H1 (cell line): ENCODE results near the gene GRK7. TPM values are rescaled to one million over a fixed set of nuclear protein-coding genes. Genes with fewer than 3 reads are reported as not detected.

Experiments
- CTCF ChIA-PET: fragments of 300-600 bp; sonication (Branson Sonifier 250); formaldehyde crosslinking; loops from one replicate; lab custom pipeline; 2021; ENCODE audit not compliant: partially characterized antibody; lab: Charles Lee
- POLR2A ChIA-PET: fragments of 300-600 bp; sonication (Branson Sonifier 250); formaldehyde crosslinking; loops from one replicate; lab custom pipeline; 2021; ENCODE audit warnings: inconsistent platforms; ENCODE audit not compliant: partially characterized antibody; lab: Charles Lee
- DNase-seq, 2 experiments: peaks; one replicate each; pipeline versions ENCODE4 v3.0.0 to v3.0.0-alpha.2; 2010 to 2022; ENCODE audit warnings: low spot score in 2 of 2, low read depth in 1 of 2, mixed read lengths in 1 of 2
- FAIRE-seq: peaks from 2 replicates; lab custom pipeline; 2011; peaks lifted over from hg19 to GRCh38; lab: Jason Lieb, UNC
- H2AFZ ChIP-seq: 2 replicates; pipeline ENCODE4 v1.8.1; 2012; ENCODE audit warnings: low read length, inconsistent platforms
- H2AK5ac ChIP-seq: 2 replicates; pipeline ENCODE4 v1.6.1; 2013; ENCODE audit warnings: low read depth, low read length
- H2BK120ac ChIP-seq: replicated peaks from 2 replicates; pipeline ENCODE3; 2013; ENCODE audit warnings: low read depth, low read length, inconsistent platforms
- H2BK12ac ChIP-seq: 2 replicates; pipeline ENCODE4 v1.6.1; 2013; ENCODE audit warnings: low read depth, low read length
- H2BK15ac ChIP-seq: 2 replicates; pipeline ENCODE4 v1.6.1; 2013; ENCODE audit warnings: low read length
- H2BK20ac ChIP-seq: 2 replicates; pipeline ENCODE4 v1.6.1; 2013; ENCODE audit warnings: low read length
- H2BK5ac ChIP-seq: 2 replicates; pipeline ENCODE4 v1.6.1; 2013; ENCODE audit warnings: low read depth, low read length
- H3K14ac ChIP-seq: 2 replicates; pipeline ENCODE4 v1.6.1; 2013; ENCODE audit warnings: inconsistent platforms; ENCODE audit not compliant: insufficient read length
- H3K18ac ChIP-seq: 2 replicates; pipeline ENCODE4 v1.6.1; 2013; ENCODE audit warnings: low read length; ENCODE audit errors: extremely low read depth
- H3K23ac ChIP-seq: 2 replicates; pipeline ENCODE4 v1.6.1; 2013; ENCODE audit warnings: inconsistent platforms; ENCODE audit not compliant: insufficient read length
- H3K23me2 ChIP-seq: 2 replicates; pipeline ENCODE4 v1.6.1; 2013; ENCODE audit warnings: low read depth, low read length
- H3K27ac ChIP-seq: 2 replicates; pipeline ENCODE4 v1.6.1; 2011; ENCODE audit warnings: low read depth, low read length, inconsistent platforms
- H3K27me3 ChIP-seq, 4 experiments: replicated peaks in 1 of 4; 1 replicate in 1 of 4; 2 replicates in 3 of 4; pipeline versions ENCODE4 v1.6.1 to v1.8.1; 2011 to 2013; ENCODE audit warnings: low read length in 3 of 4, mild to moderate bottlenecking in 3 of 4, inconsistent platforms in 2 of 4, mixed read lengths in 2 of 4, moderate library complexity in 1 of 4; ENCODE audit not compliant: control insufficient read depth in 3 of 4, insufficient read depth in 3 of 4; ENCODE audit errors: extremely low read depth in 1 of 4
- H3K36me3 ChIP-seq, 4 experiments: 2 replicates each; pipeline versions ENCODE4 v1.6.1 to v1.8.1; 2011 to 2013; ENCODE audit warnings: mild to moderate bottlenecking in 4 of 4, low read length in 3 of 4, moderate library complexity in 2 of 4, control low read depth in 1 of 4, inconsistent platforms in 1 of 4; ENCODE audit not compliant: insufficient read depth in 4 of 4, control insufficient read depth in 2 of 4
- H3K4ac ChIP-seq: replicated peaks from 2 replicates; pipeline ENCODE3; 2013; ENCODE audit warnings: low read length, low read depth, mixed read lengths, inconsistent platforms; ENCODE audit not compliant: insufficient read length
- H3K4me1 ChIP-seq, 4 experiments: replicated peaks in 1 of 4; 1 replicate in 1 of 4; 2 replicates in 3 of 4; pipeline versions ENCODE4 v1.6.1 to v1.8.1; 2011 to 2013; ENCODE audit warnings: low read length in 3 of 4, inconsistent platforms in 2 of 4, mixed read lengths in 1 of 4; ENCODE audit not compliant: insufficient read depth in 4 of 4, control insufficient read depth in 3 of 4
- H3K4me2 ChIP-seq, 2 experiments: 2 replicates each; pipeline versions ENCODE4 v1.6.1 to v1.8.1; 2011 to 2013; ENCODE audit warnings: low read depth in 2 of 2, low read length in 2 of 2, control low read depth in 1 of 2, inconsistent platforms in 1 of 2, mild to moderate bottlenecking in 1 of 2; ENCODE audit not compliant: insufficient read depth in 1 of 2
- H3K4me3 ChIP-seq, 4 experiments: fragments of 200-600, 300-600 bp in 1 of 4; sonication (generic), shearing (Covaris generic), sonication (Bioruptor Twin) in 1 of 4; 2 replicates each; pipeline versions ENCODE4 v1.5.1 to v1.8.1; 2011 to 2016; ENCODE audit warnings: low read length in 4 of 4, low read depth in 3 of 4, control low read depth in 2 of 4, inconsistent platforms in 2 of 4, mild to moderate bottlenecking in 2 of 4, mixed read lengths in 1 of 4, moderate library complexity in 1 of 4; ENCODE audit not compliant: insufficient read depth in 2 of 4; ENCODE audit errors: extremely low read depth in 1 of 4
- H3K56ac ChIP-seq: replicated peaks from 2 replicates; pipeline ENCODE3; 2013; ENCODE audit warnings: low read depth, mild to moderate bottlenecking, mixed read lengths, low read length, inconsistent platforms; ENCODE audit not compliant: insufficient read length
- H3K79me1 ChIP-seq: 2 replicates; pipeline ENCODE4 v1.6.1; 2013; ENCODE audit warnings: low read depth, low read length, control low read depth
- H3K79me2 ChIP-seq, 2 experiments: 2 replicates each; pipeline versions ENCODE4 v1.6.1 to v1.8.1; 2012 to 2013; ENCODE audit warnings: low read length in 2 of 2, mild to moderate bottlenecking in 2 of 2, inconsistent platforms in 1 of 2; ENCODE audit not compliant: insufficient read depth in 2 of 2, control insufficient read depth in 1 of 2
- H3K9ac ChIP-seq, 4 experiments: replicated peaks in 1 of 4; 1 replicate in 1 of 4; 2 replicates in 3 of 4; pipeline versions ENCODE4 v1.6.1 to v1.8.1; 2011 to 2013; ENCODE audit warnings: low read depth in 3 of 4, low read length in 3 of 4, control low read depth in 2 of 4, mild to moderate bottlenecking in 2 of 4, moderate library complexity in 2 of 4, inconsistent platforms in 1 of 4; ENCODE audit errors: extremely low read depth in 1 of 4
- H3K9me3 ChIP-seq, 2 experiments: 2 replicates each; pipeline versions ENCODE4 v1.6.1 to v1.8.1; 2012 to 2013; ENCODE audit warnings: mild to moderate bottlenecking in 2 of 2, moderate library complexity in 2 of 2, control low read depth in 1 of 2, inconsistent platforms in 1 of 2, low read depth in 1 of 2, low read length in 1 of 2, mixed read lengths in 1 of 2; ENCODE audit not compliant: insufficient read depth in 2 of 2
- H4K20me1 ChIP-seq, 2 experiments: replicated peaks in 1 of 2; 2 replicates each; pipeline versions ENCODE3 to v1.8.1; 2011 to 2013; ENCODE audit warnings: inconsistent platforms in 2 of 2, low read length in 2 of 2, mild to moderate bottlenecking in 1 of 2; ENCODE audit not compliant: insufficient read depth in 2 of 2, control insufficient read depth in 1 of 2
- H4K5ac ChIP-seq: 2 replicates; pipeline ENCODE4 v1.6.1; 2013; ENCODE audit warnings: low read length, low read depth, mixed read lengths, inconsistent platforms; ENCODE audit not compliant: insufficient read length
- H4K8ac ChIP-seq: 2 replicates; pipeline ENCODE4 v1.8.0; 2013; ENCODE audit warnings: mild to moderate bottlenecking, moderate library complexity, low read length, inconsistent platforms; ENCODE audit not compliant: insufficient read depth; ENCODE audit errors: extremely low read depth
- H4K91ac ChIP-seq: replicated peaks from 2 replicates; pipeline ENCODE3; 2013; ENCODE audit warnings: low read length, mixed read lengths, inconsistent platforms; ENCODE audit not compliant: insufficient read length
- CHD1 ChIP-seq: IDR thresholded peaks from 2 replicates; pipeline ENCODE4 v1.6.1; 2012; ENCODE audit warnings: low read depth, low read length, improper control_type of control experiment
- CREB1 ChIP-seq: IDR thresholded peaks from 2 replicates; pipeline ENCODE4 v1.6.1; 2012; ENCODE audit warnings: inconsistent platforms
- SAP30 ChIP-seq: fragments of 300-600 bp; sonication (generic); IDR thresholded peaks from 2 replicates; pipeline ENCODE4 v1.7.1; 2012; ENCODE audit warnings: low read length, moderate library complexity, mild to moderate bottlenecking, inconsistent platforms; ENCODE audit not compliant: insufficient read depth, insufficient replicate concordance
- SRF ChIP-seq: IDR thresholded peaks from 2 replicates; pipeline ENCODE4 v1.6.1; 2011; ENCODE audit warnings: mild to moderate bottlenecking, low read depth, low read length, moderate library complexity
- WGBS, 2 experiments: shearing (Covaris generic) in 1 of 2; methylation state at CpG; one replicate each; pipeline versions ENCODE4 v1.1.6 to v1.1.7; 2013 to 2015; ENCODE audit warnings: low lambda C conversion rate in 2 of 2, mixed read lengths in 2 of 2, inconsistent platforms in 1 of 2, low coverage in 1 of 2, missing lambda C conversion rate in 1 of 2; ENCODE audit not compliant: insufficient replicate concordance in 2 of 2, insufficient coverage in 1 of 2, insufficient read length in 1 of 2; ENCODE audit errors: extremely low coverage in 1 of 2, missing lambda C conversion rate in 1 of 2; 5-methylcytosine and 5-hydroxymethylcytosine counted together
- polyA plus RNA-seq, 7 experiments: library from polyadenylated mRNA; depleted of rRNA in 3 of 7; stranded (reverse) in 5 of 7; unstranded in 2 of 7; fragments of >200 nt in 5 of 7; fragments of 200-250 nt in 2 of 7; gene quantifications; 1 replicate in 5 of 7; 2 replicates in 1 of 7; 4 replicates in 1 of 7; pipeline versions ENCODE4 v1.2.1 to v1.2.3, GENCODE V29; 2011 to 2013; ENCODE audit warnings: missing spikeins in 2 of 7, mixed read lengths in 2 of 7
- total RNA-seq: library from RNA; stranded (reverse); fragmentation: NEBNext Ultra II Directional; extraction: Animal tissue kit (Norgen Biotek cat#: 25700); gene quantifications from 2 replicates; pipeline ENCODE4 v1.2.1, GENCODE V29; 2021

Gene GRK7
- total and polyA plus RNA-seq, 2 of the 8 experiments (the other 6 are each of a cell fraction or from before 2014, with no cell fraction given) = not detected

DNA sequence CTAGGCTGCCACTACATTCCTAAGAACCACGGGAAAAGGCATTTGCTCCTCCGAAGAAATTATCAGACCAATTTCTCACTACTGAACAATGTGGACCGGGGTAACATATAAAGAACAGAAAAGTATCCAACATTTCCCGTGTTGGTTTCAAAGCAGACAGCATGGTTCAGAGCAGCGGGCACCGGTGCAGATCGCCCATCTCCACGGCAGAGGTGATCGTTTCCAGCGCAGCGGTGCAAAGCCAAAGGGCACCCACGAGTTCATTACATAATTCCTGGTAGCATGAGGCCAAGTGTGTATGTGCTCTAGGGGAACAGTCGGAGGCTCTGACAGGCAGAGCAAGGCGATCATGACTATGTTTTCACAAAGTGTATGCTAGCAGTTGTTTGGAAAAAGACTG lies 13.2 kb downstream of the GRK7 start:
- H4K91ac ChIP-seq = no peak overlapping the region
- H3K23me2 ChIP-seq = no peaks in the 10 kb centered on the region
- ChIA-PET CTCF (interaction anchor here (0.8 to 2.0 kb wide), 3 partner anchors 38 to 99 kb away, joined by 3 to 4 read pairs (median 4); partner anchors contain the start of gene RNF7), POLR2A (no interaction called here)
- H2BK20ac ChIP-seq = no peak overlapping the region
- H2BK12ac ChIP-seq = no peak overlapping the region
- H2BK5ac ChIP-seq = no peak overlapping the region
- H3K9me3 ChIP-seq = no peaks in the 10 kb centered on the region
- no peak overlapping the region for H3K23ac ChIP-seq
- no peaks in the 10 kb centered on the region for H3K79me2 ChIP-seq
- H3K79me1 ChIP-seq = no peaks in the 10 kb centered on the region
- DNase-seq (no peak), FAIRE-seq (no peak)
- H3K36me3 ChIP-seq = no peaks in the 10 kb centered on the region
- TF ChIP-seq CHD1 (no peak), SRF (no peak), CREB1 (no peak), SAP30 (no peak)
- no peaks in the 10 kb centered on the region for H3K27me3 ChIP-seq
- no peak overlapping the region for H2AFZ ChIP-seq
- no peak overlapping the region for H3K27ac ChIP-seq
- no peak overlapping the region for H3K14ac ChIP-seq
- no peak overlapping the region for H3K9ac ChIP-seq
- H3K18ac ChIP-seq = no peak overlapping the region
- no peak overlapping the region for H4K5ac ChIP-seq
- no peak overlapping the region for H3K4me3 ChIP-seq
- no peak overlapping the region for H2AK5ac ChIP-seq
- H3K56ac ChIP-seq = no peak overlapping the region
- no peak overlapping the region for H2BK120ac ChIP-seq
- H4K8ac ChIP-seq = no peak overlapping the region
- H3K4ac ChIP-seq = no peak overlapping the region
- H3K4me2 ChIP-seq = no peak overlapping the region
- peaks cover 0 to 2% of the 10 kb centered on the region in 2 experiments for H4K20me1 ChIP-seq
- H3K4me1 ChIP-seq = no peaks in the 10 kb centered on the region
- 87% methylated on average over 14 of the region's 14 CpGs; no CpG with 5 or more reads in 1 of the 2 experiments for WGBS, 2 experiments
- H2BK15ac ChIP-seq = no peak overlapping the region
